GM12878 (cell line): ENCODE data around the gene MGAT4B. TPM values are rescaled to one million over a fixed set of nuclear protein-coding genes. Genes with fewer than 3 reads are reported as not detected.

Source experiments
- ATAC-seq: fragments of 200-7000 bp; cut with Tn5 transposase; 3 replicates; pipeline ENCODE4 v1.9.1; 2020; ENCODE audit warnings: mild to moderate bottlenecking, moderate library complexity
- BruUV-seq: library from RNA; stranded (reverse); fragments of 400-500 nt; replicated peaks from 2 replicates; lab custom pipeline; 2021; lab: Mats Ljungman, UMichigan
- CTCF ChIA-PET: fragments of 300-600 bp; sonication (Branson Sonifier 250); formaldehyde crosslinking; extraction: SDS; loops from one replicate; lab custom pipeline; 2021; ENCODE audit warnings: inconsistent platforms; lab: Yijun Ruan, JAX
- POLR2A ChIA-PET: fragments of 350-600 bp; formaldehyde crosslinking; extraction: SDS; loops from one replicate; lab custom pipeline; 2021; ENCODE audit warnings: inconsistent platforms; lab: Charles Lee
- RAD21 ChIA-PET: fragments of 300-600 bp; sonication (Branson Sonifier 250); formaldehyde crosslinking; loops from one replicate; lab custom pipeline; 2023; ENCODE audit warnings: antibody characterized with exemption; ENCODE audit not compliant: unreplicated experiment; lab: Charles Lee
- SMC1A ChIA-PET: fragments of 300-600 bp; sonication (Branson Sonifier 250); formaldehyde crosslinking; loops from one replicate; lab custom pipeline; 2023; ENCODE audit not compliant: unreplicated experiment, uncharacterized antibody; lab: Charles Lee
- DNase-seq: peaks from one replicate; pipeline ENCODE4 v3.0.0-alpha.2; 2011; ENCODE audit warnings: low read depth, low spot score
- FAIRE-seq: peaks from 3 replicates; lab custom pipeline; 2011; peaks lifted over from hg19 to GRCh38; lab: Jason Lieb, UNC
- H2AFZ ChIP-seq: 2 replicates; pipeline ENCODE4 v1.6.0; 2011; ENCODE audit warnings: low read depth, low read length, control low read depth; ENCODE audit not compliant: control insufficient read depth
- H3K27ac ChIP-seq: 2 replicates; pipeline ENCODE4 v1.5.1; 2011; ENCODE audit warnings: control low read depth; ENCODE audit not compliant: control insufficient read depth, insufficient read depth
- H3K27me3 ChIP-seq, 2 experiments: replicated peaks in 1 of 2; 2 replicates each; pipeline versions ENCODE4 v1.6.0 to v1.6.1; 2011; ENCODE audit warnings: low read length in 1 of 2; ENCODE audit not compliant: control insufficient read depth in 2 of 2, insufficient read depth in 2 of 2
- H3K36me3 ChIP-seq, 2 experiments: 2 replicates each; pipeline ENCODE4 v1.5.1; 2011; ENCODE audit warnings: low read length in 1 of 2; ENCODE audit not compliant: control insufficient read depth in 2 of 2, insufficient read depth in 2 of 2
- H3K4me1 ChIP-seq: 2 replicates; pipeline ENCODE4 v1.6.1; 2011; ENCODE audit warnings: mild to moderate bottlenecking, low read length, moderate library complexity, mixed read lengths; ENCODE audit not compliant: control insufficient read depth, insufficient read depth
- H3K4me2 ChIP-seq: 2 replicates; pipeline ENCODE4 v1.6.0; 2011; ENCODE audit warnings: control low read depth; ENCODE audit not compliant: control insufficient read depth, insufficient read depth
- H3K4me3 ChIP-seq: fragments of 200-600 bp; sonication (generic); 2 replicates; pipeline ENCODE4 v1.5.1; 2016
- H3K79me2 ChIP-seq: 2 replicates; pipeline ENCODE4 v1.6.0; 2011; ENCODE audit warnings: low read length; ENCODE audit not compliant: control insufficient read depth, insufficient read depth
- H3K9ac ChIP-seq: 2 replicates; pipeline ENCODE4 v1.8.0; 2011; ENCODE audit warnings: low read length, control low read depth, mixed read lengths; ENCODE audit not compliant: control insufficient read depth, insufficient read depth
- H3K9me3 ChIP-seq: replicated peaks from 3 replicates; pipeline ENCODE4 v1.5.1; 2011; ENCODE audit warnings: mild to moderate bottlenecking, low read length; ENCODE audit not compliant: control insufficient read depth, insufficient read depth
- H4K20me1 ChIP-seq: 2 replicates; pipeline ENCODE4 v1.6.0; 2011; ENCODE audit not compliant: control insufficient read depth, insufficient read depth
- CHD2 ChIP-seq: IDR thresholded peaks from 2 replicates; pipeline ENCODE4 v1.6.1; 2011; ENCODE audit warnings: low read depth, low read length, improper control_type of control experiment, borderline replicate concordance
- ESRRA ChIP-seq: IDR thresholded peaks from 2 replicates; pipeline ENCODE4 v1.6.1; 2012; ENCODE audit warnings: mild to moderate bottlenecking, low read length, improper control_type of control experiment
- LARP7 ChIP-seq: fragments of 450-650 bp; IDR thresholded peaks from 2 replicates; pipeline ENCODE4 v1.6.1; 2017; ENCODE audit warnings: mild to moderate bottlenecking
- MYB ChIP-seq: fragments of 150-350 bp; IDR thresholded peaks from 2 replicates; pipeline ENCODE4 v1.6.1; 2014; ENCODE audit warnings: mild to moderate bottlenecking, low read depth, low read length, borderline replicate concordance
- RELA ChIP-seq: fragments of 450-650 bp; IDR thresholded peaks from 2 replicates; pipeline ENCODE4 v1.8.0; 2014; ENCODE audit warnings: borderline replicate concordance; ENCODE audit not compliant: partially characterized antibody
- SUPT20H ChIP-seq: IDR thresholded peaks from 2 replicates; pipeline ENCODE4 v1.6.1; 2011; ENCODE audit warnings: low read depth, mild to moderate bottlenecking, low read length, moderate library complexity, borderline replicate concordance; ENCODE audit not compliant: control insufficient read depth
- WGBS: methylation state at CpG from one replicate; pipeline ENCODE4 v1.1.6; 2016; ENCODE audit warnings: low lambda C conversion rate; ENCODE audit not compliant: insufficient replicate concordance, insufficient coverage; ENCODE audit errors: missing lambda C conversion rate; 5-methylcytosine and 5-hydroxymethylcytosine counted together
- in situ Hi-C: fragments of 300-500 bp; cut with MboI; formaldehyde crosslinking; loops from 9 replicates; pipeline ENCODE4 v1.14.3; 2018; ENCODE audit warnings: mixed read lengths
- intact Hi-C: fragments of 100-400 bp; cut with micrococcal nuclease; formaldehyde crosslinking; loops from one replicate; pipeline ENCODE4 v1.14.2; 2022; ENCODE audit not compliant: unreplicated experiment
- polyA plus RNA-seq, 11 experiments: library from polyadenylated mRNA; depleted of rRNA in 4 of 11; unstranded in 6 of 11; stranded (reverse) in 5 of 11; fragments of >200 nt; fragmentation: Nextera tagmentation in 4 of 11; fragmentation: Illumina TruSeq in 1 of 11; extraction: Ambion mirVana in 4 of 11; extraction: Trizol in 1 of 11; gene quantifications; 1 replicate in 1 of 11; 2 replicates in 10 of 11; pipeline versions ENCODE4 v1.2.1 to v1.2.3, GENCODE V29; 2011 to 2016; ENCODE audit warnings: inconsistent platforms in 2 of 11, missing spikeins in 2 of 11, low read depth in 1 of 11
- total RNA-seq, 4 experiments: library from RNA; depleted of rRNA in 3 of 4; stranded (reverse); fragments of >200 nt in 3 of 4; fragmentation: Illumina TruSeq in 1 of 4; extraction: Trizol in 1 of 4; gene quantifications; 2 replicates each; pipeline versions ENCODE4 v1.2.1 to v1.2.3, GENCODE V29; 2013 to 2021
- TF ChIP-seq, protein P1 (sequence below): fragments of 450-650 bp; formaldehyde crosslinking; IDR thresholded peaks from 2 replicates; pipeline ENCODE4 v1.4.0; 2020; ENCODE audit warnings: mild to moderate bottlenecking, moderate library complexity
- TF ChIP-seq, protein P2 (sequence below): fragments of 150-350 bp; IDR thresholded peaks from 2 replicates; pipeline ENCODE4 v1.6.1; 2014; ENCODE audit warnings: mild to moderate bottlenecking, low read depth, low read length
- TF ChIP-seq, protein P3 (sequence below): fragments of 450-650 bp; IDR thresholded peaks from 2 replicates; pipeline ENCODE4 v1.6.1; 2017; ENCODE audit warnings: mild to moderate bottlenecking, low read depth, inconsistent platforms; ENCODE audit not compliant: poor library complexity, severe bottlenecking
- TF ChIP-seq, protein P4 (sequence below): fragments of 450-650 bp; IDR thresholded peaks from 2 replicates; pipeline ENCODE4 v1.6.1; 2017; ENCODE audit warnings: mild to moderate bottlenecking

Gene MGAT4B
- total and polyA plus RNA-seq, 10 of the 15 experiments (the other 5 are each of a cell fraction or from before 2014, with no cell fraction given), result 0.60 to 82.5 (median 34.4) TPM; not detected in 1

DNA sequence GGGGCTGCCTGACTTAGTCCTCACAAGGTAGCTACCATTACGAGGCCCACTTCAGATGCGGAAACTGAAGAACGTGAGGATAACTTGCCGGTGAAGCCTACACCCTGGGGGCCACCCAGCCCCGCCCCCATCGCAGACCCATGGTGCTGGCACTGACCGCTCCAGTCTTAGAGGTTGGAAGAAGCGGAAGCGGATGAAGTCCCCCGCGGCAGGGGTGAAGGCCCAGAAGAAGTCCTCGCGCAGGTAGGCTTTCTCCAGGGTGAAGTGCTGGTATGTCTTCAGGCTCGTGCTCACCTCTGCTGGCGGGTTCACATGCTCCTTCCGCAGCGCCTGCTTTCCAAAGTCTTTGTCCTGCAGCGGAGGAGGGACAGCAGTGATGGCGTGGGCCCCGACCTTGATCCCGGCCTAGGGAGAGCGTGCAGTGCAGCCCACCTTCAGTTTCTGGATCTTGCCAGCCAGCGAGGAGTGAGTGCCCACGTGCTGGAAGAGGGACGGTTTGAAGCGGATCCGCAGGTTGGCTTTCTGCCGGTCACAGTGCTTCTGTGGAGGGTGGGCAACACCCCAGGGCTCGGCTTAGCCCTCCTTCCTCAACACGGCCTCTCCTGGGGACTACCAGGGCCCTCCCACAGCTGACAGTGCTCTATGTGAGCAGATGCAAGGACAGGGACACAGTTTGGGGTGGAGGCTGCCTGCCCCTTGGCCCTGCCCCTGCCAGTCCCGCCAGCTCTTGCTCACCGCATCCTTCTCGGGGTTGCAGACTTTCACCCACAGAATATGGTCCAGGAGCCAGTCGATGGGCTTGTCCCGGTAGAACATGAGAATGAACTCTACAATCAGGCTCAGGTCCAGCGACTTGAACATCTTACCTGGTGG, 7.7 kb downstream of the MGAT4B start:
- 92% methylated on average over 36 of the region's 36 CpGs for WGBS
- FAIRE-seq, result no peak
- Histone ChIP-seq H3K27me3 (no peaks in the 10 kb centered on the region), H3K27ac (no peak overlapping the region), H2AFZ (no peak overlapping the region), H3K36me3 (peaks cover 0 to 13% of the 10 kb centered on the region in 2 experiments; a peak in 2 of 4 replicates), H3K9ac (no peak overlapping the region), H3K4me1 (peaks cover 20% of the 10 kb centered on the region)
- BruUV-seq, result no TSS peak
- no peak for ATAC-seq
- TF ChIP-seq SUPT20H, result no peak
- TF ChIP-seq MYB, result no peak
- TF ChIP-seq, protein P1, sequence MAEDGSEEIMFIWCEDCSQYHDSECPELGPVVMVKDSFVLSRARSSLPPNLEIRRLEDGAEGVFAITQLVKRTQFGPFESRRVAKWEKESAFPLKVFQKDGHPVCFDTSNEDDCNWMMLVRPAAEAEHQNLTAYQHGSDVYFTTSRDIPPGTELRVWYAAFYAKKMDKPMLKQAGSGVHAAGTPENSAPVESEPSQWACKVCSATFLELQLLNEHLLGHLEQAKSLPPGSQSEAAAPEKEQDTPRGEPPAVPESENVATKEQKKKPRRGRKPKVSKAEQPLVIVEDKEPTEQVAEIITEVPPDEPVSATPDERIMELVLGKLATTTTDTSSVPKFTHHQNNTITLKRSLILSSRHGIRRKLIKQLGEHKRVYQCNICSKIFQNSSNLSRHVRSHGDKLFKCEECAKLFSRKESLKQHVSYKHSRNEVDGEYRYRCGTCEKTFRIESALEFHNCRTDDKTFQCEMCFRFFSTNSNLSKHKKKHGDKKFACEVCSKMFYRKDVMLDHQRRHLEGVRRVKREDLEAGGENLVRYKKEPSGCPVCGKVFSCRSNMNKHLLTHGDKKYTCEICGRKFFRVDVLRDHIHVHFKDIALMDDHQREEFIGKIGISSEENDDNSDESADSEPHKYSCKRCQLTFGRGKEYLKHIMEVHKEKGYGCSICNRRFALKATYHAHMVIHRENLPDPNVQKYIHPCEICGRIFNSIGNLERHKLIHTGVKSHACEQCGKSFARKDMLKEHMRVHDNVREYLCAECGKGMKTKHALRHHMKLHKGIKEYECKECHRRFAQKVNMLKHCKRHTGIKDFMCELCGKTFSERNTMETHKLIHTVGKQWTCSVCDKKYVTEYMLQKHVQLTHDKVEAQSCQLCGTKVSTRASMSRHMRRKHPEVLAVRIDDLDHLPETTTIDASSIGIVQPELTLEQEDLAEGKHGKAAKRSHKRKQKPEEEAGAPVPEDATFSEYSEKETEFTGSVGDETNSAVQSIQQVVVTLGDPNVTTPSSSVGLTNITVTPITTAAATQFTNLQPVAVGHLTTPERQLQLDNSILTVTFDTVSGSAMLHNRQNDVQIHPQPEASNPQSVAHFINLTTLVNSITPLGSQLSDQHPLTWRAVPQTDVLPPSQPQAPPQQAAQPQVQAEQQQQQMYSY (CRISPR knock-in tag), result no peak
- TF ChIP-seq RELA, result no peak
- no peak for TF ChIP-seq LARP7
- TF ChIP-seq, protein P2, sequence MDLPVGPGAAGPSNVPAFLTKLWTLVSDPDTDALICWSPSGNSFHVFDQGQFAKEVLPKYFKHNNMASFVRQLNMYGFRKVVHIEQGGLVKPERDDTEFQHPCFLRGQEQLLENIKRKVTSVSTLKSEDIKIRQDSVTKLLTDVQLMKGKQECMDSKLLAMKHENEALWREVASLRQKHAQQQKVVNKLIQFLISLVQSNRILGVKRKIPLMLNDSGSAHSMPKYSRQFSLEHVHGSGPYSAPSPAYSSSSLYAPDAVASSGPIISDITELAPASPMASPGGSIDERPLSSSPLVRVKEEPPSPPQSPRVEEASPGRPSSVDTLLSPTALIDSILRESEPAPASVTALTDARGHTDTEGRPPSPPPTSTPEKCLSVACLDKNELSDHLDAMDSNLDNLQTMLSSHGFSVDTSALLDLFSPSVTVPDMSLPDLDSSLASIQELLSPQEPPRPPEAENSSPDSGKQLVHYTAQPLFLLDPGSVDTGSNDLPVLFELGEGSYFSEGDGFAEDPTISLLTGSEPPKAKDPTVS, result no peak
- TF ChIP-seq, protein P3, sequence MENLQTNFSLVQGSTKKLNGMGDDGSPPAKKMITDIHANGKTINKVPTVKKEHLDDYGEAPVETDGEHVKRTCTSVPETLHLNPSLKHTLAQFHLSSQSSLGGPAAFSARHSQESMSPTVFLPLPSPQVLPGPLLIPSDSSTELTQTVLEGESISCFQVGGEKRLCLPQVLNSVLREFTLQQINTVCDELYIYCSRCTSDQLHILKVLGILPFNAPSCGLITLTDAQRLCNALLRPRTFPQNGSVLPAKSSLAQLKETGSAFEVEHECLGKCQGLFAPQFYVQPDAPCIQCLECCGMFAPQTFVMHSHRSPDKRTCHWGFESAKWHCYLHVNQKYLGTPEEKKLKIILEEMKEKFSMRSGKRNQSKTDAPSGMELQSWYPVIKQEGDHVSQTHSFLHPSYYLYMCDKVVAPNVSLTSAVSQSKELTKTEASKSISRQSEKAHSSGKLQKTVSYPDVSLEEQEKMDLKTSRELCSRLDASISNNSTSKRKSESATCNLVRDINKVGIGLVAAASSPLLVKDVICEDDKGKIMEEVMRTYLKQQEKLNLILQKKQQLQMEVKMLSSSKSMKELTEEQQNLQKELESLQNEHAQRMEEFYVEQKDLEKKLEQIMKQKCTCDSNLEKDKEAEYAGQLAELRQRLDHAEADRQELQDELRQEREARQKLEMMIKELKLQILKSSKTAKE, result no peak
- TF ChIP-seq, protein P4, sequence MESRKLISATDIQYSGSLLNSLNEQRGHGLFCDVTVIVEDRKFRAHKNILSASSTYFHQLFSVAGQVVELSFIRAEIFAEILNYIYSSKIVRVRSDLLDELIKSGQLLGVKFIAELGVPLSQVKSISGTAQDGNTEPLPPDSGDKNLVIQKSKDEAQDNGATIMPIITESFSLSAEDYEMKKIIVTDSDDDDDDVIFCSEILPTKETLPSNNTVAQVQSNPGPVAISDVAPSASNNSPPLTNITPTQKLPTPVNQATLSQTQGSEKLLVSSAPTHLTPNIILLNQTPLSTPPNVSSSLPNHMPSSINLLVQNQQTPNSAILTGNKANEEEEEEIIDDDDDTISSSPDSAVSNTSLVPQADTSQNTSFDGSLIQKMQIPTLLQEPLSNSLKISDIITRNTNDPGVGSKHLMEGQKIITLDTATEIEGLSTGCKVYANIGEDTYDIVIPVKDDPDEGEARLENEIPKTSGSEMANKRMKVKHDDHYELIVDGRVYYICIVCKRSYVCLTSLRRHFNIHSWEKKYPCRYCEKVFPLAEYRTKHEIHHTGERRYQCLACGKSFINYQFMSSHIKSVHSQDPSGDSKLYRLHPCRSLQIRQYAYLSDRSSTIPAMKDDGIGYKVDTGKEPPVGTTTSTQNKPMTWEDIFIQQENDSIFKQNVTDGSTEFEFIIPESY, result no peak
- TF ChIP-seq CHD2, result no peak
- no peak for TF ChIP-seq ESRRA
- TF ChIP-seq, all 136 proteins: peak for 0
- ChIA-PET SMC1A (no interaction called here), POLR2A (no interaction called here), CTCF (interaction anchor here (0.7 to 2.5 kb wide), 2 partner anchors 36 to 70 kb away, joined by 3 to 16 read pairs; no protein-coding TSS in a partner anchor), RAD21 (interaction anchor here (0.6 kb wide), 1 partner anchor 65 kb away, joined by 3 read pairs; no protein-coding TSS in a partner anchor)
- no peak for DNase-seq
- Histone ChIP-seq H3K4me2 (no peak overlapping the region), H3K9me3 (no peaks in the 10 kb centered on the region), H3K4me3 (no peak overlapping the region), H3K79me2 (peaks cover 5% of the 10 kb centered on the region), H4K20me1 (no peaks in the 10 kb centered on the region)
- intact Hi-C loops (loop anchor here (5.0 kb wide), 1 partner anchor 37 kb away; no protein-coding TSS in a partner anchor), in situ Hi-C loops (loop anchor here (25.0 kb wide), 1 partner anchor 288 kb away; no protein-coding TSS in a partner anchor)
